SJCRH30 (cell line): ENCODE data around the gene MGAT4C. TPM values are rescaled to one million over a fixed set of nuclear protein-coding genes. Genes with fewer than 3 reads are reported as not detected.

Experiments
- DNase-seq, 2 experiments: peaks; one replicate each; pipeline ENCODE4 v3.0.0-alpha.2; 2015 to 2020
- H3K27ac ChIP-seq: fragments of 250-450 bp; sonication (Bioruptor Pico); 2 replicates; pipeline ENCODE4 v1.5.1; 2020; ENCODE audit warnings: mild to moderate bottlenecking, moderate library complexity
- H3K27me3 ChIP-seq: fragments of 250-450 bp; sonication (Bioruptor Pico); 2 replicates; pipeline ENCODE4 v1.5.1; 2020; ENCODE audit warnings: mild to moderate bottlenecking, moderate library complexity
- H3K36me3 ChIP-seq: fragments of 250-450 bp; sonication (Bioruptor Pico); 2 replicates; pipeline ENCODE4 v1.5.1; 2020; ENCODE audit warnings: mild to moderate bottlenecking, moderate library complexity
- H3K4me1 ChIP-seq: fragments of 250-450 bp; sonication (Bioruptor Pico); 2 replicates; pipeline ENCODE4 v1.5.1; 2020; ENCODE audit warnings: mild to moderate bottlenecking, moderate library complexity
- H3K4me3 ChIP-seq: fragments of 250-450 bp; sonication (Bioruptor Pico); 2 replicates; pipeline ENCODE4 v1.5.1; 2020; ENCODE audit warnings: mild to moderate bottlenecking, moderate library complexity
- H3K9me3 ChIP-seq: fragments of 250-450 bp; sonication (Bioruptor Pico); replicated peaks from 2 replicates; pipeline ENCODE4 v1.5.1; 2020; ENCODE audit warnings: mild to moderate bottlenecking, moderate library complexity
- total RNA-seq: library from RNA; depleted of rRNA; stranded (reverse); fragments of >200 nt; shearing (Covaris generic); gene quantifications from 2 replicates; pipeline ENCODE4 v1.2.3, GENCODE V29; 2014

Gene MGAT4C
- total RNA-seq, 1 experiment from 2014 or later, result 0.14 TPM

DNA sequence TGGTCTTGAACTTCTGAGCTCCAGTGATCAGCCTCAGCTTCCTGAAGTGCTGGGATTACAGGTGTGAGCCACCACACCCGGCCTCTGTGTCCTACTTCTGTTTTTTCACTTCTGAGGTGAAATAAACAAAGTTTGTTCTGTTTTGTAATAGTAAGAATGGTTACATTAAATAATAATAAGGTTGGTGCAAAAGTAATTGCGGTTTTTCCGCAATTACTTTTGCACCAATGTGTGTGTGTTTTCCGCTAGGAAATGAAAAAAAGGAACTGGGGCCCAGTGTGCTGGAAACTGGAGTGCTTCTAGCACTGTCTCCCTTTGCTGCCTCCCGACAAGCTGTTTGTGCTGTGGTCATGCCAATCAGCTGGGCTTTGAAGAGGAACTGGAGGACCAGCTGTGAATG, 241.2 kb downstream of the MGAT4C start:
- Histone ChIP-seq H3K36me3 (no peaks in the 10 kb centered on the region), H3K27me3 (no peaks in the 10 kb centered on the region), H3K4me1 (no peaks in the 10 kb centered on the region), H3K27ac (no peak overlapping the region), H3K9me3 (no peaks in the 10 kb centered on the region), H3K4me3 (no peak overlapping the region)
- no peak for DNase-seq

- Histone ChIP-seq H3K36me3 (no peaks in the 10 kb centered on the region), H3K4me3 (no peak overlapping the region), H3K27me3 (no peaks in the 10 kb centered on the region), H3K4me1 (no peaks in the 10 kb centered on the region), H3K27ac (no peak overlapping the region), H3K9me3 (no peaks in the 10 kb centered on the region)
- no peak for DNase-seq
These were observed 249.5 kb downstream of the MGAT4C start for GRCh38 chr12:86006727-86007126.

DNA sequence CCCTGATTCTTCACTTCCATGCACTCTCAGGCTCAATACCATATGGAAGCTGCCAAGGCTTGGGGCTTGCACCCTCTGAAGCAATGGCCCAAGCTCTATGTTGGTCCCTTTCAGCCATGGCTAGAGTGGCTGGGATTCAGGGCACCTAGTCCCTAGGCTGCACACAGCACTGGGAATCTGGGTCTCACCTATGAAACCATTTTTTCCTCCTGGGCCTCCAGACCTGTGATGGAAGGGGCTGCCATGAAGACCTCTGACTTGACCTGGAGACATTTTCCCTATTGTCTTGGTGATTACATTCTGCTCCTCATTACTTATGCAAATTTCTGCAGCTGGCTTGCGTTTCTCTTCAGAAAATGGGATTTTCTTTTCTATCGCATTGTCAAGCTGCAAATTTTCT, 258.1 kb downstream of the MGAT4C start:
- no peak overlapping the region for H3K27ac ChIP-seq
- H3K9me3 ChIP-seq, result no peaks in the 10 kb centered on the region
- DNase-seq, result no peak
- H3K4me3 ChIP-seq, result no peak overlapping the region
- no peaks in the 10 kb centered on the region for H3K36me3 ChIP-seq
- H3K27me3 ChIP-seq, result no peaks in the 10 kb centered on the region
- no peaks in the 10 kb centered on the region for H3K4me1 ChIP-seq

DNA sequence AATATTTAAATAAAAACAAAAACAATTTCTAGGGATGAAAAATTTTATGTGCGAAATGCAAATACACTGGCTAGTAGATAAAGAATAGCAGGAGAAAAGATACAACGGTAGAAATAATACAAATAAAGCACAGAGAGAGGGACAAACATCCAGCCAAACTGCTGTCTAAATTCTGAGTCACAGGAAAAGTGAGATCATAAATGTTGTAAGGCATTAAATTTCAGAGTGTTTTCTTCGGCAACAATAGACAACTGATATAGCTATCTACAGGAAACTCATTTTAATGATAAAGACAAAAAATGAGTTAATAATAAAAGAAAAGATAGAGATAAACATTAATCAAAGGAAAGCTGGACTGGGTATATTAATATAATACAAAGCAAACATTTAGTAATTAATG, 259.9 kb downstream of the MGAT4C start:
- no peaks in the 10 kb centered on the region for H3K4me1 ChIP-seq
- no peaks in the 10 kb centered on the region for H3K27me3 ChIP-seq
- no peak overlapping the region for H3K4me3 ChIP-seq
- no peak for DNase-seq
- H3K36me3 ChIP-seq, result no peaks in the 10 kb centered on the region
- H3K27ac ChIP-seq, result no peak overlapping the region
- H3K9me3 ChIP-seq, result no peaks in the 10 kb centered on the region

DNA sequence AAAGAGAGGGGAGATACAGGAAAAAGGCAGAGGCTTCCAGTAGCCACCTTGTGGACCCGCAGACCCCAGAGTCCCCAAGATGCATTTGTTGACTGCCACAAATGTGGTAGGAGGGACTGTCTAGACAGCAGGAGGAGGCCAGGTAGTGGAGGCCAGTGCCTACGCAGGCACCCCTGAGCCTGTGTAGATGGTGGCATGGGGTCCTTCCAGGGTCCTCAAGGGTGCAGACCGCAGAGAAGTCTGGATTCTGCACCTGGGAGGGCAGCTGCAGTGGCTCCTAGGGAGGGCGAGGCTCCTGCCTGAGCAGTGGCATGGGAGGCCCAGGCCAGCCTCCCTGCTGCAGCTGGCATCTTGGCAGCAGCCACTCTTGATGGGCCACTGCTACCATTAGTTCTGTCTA, 262.4 kb downstream of the MGAT4C start:
- Histone ChIP-seq H3K36me3 (no peaks in the 10 kb centered on the region), H3K27ac (no peak overlapping the region), H3K9me3 (no peaks in the 10 kb centered on the region), H3K27me3 (no peaks in the 10 kb centered on the region), H3K4me1 (no peaks in the 10 kb centered on the region), H3K4me3 (no peak overlapping the region)
- DNase-seq, result no peak

GRCh38 chr12:85985996-85986395, 270.2 kb downstream of the MGAT4C start:
- Histone ChIP-seq H3K9me3 (no peaks in the 10 kb centered on the region), H3K36me3 (no peaks in the 10 kb centered on the region), H3K27ac (no peak overlapping the region), H3K4me1 (no peaks in the 10 kb centered on the region), H3K27me3 (no peaks in the 10 kb centered on the region), H3K4me3 (no peak overlapping the region)
- no peak for DNase-seq

DNA sequence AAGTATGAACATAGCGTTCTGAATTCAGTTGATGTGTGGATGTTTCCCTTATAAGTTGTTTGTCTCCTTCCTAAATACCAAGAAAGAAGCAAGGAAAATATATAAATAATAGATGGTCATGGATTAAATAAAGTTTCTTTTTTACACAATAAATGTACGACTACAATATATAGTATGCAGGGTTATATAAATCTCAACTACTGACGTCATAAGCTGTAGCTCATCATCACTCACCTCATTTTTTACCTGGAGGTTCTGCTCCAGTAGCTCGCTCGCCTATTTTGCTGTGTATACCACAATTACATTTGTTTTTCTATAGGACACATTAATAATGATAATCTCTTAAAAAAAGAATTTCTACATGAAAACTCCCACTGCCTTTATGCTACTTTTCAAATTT, 272.6 kb downstream of the MGAT4C start:
- no peak overlapping the region for H3K27ac ChIP-seq
- H3K27me3 ChIP-seq, result no peaks in the 10 kb centered on the region
- H3K9me3 ChIP-seq, result no peaks in the 10 kb centered on the region
- no peak for DNase-seq
- no peaks in the 10 kb centered on the region for H3K4me1 ChIP-seq
- no peak overlapping the region for H3K4me3 ChIP-seq
- H3K36me3 ChIP-seq, result no peaks in the 10 kb centered on the region

DNA sequence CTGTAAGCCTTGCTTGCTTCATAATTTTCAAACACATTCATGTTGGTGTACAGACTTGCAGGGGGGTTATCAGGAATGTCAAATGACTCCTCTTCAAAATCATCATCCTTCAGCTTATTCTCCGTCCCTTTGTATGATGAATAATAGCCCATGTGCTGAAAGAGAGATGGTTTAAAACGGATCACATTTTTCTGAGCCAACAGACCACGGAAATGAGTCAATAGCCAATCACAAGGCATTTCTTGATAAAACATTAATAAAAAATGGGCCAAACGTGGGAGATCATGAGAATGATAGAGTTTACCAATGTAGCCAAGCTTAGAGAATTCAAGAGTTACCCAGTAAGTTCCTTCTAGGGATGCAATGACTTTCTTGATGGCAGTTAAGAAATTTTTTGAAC, 276.6 kb downstream of the MGAT4C start:
- no peak overlapping the region for H3K27ac ChIP-seq
- no peak for DNase-seq
- no peaks in the 10 kb centered on the region for H3K9me3 ChIP-seq
- no peaks in the 10 kb centered on the region for H3K4me1 ChIP-seq
- no peaks in the 10 kb centered on the region for H3K36me3 ChIP-seq
- no peak overlapping the region for H3K4me3 ChIP-seq
- H3K27me3 ChIP-seq, result no peaks in the 10 kb centered on the region

- no peaks in the 10 kb centered on the region for H3K4me1 ChIP-seq
- DNase-seq, result no peak
- H3K9me3 ChIP-seq, result no peaks in the 10 kb centered on the region
- H3K36me3 ChIP-seq, result no peaks in the 10 kb centered on the region
- H3K27me3 ChIP-seq, result no peaks in the 10 kb centered on the region
- no peak overlapping the region for H3K27ac ChIP-seq
- no peak overlapping the region for H3K4me3 ChIP-seq
These were observed 280.5 kb downstream of the MGAT4C start for GRCh38 chr12:85975716-85976115.

- no peak overlapping the region for H3K4me3 ChIP-seq
- no peaks in the 10 kb centered on the region for H3K4me1 ChIP-seq
- no peak overlapping the region for H3K27ac ChIP-seq
- no peaks in the 10 kb centered on the region for H3K36me3 ChIP-seq
- no peaks in the 10 kb centered on the region for H3K27me3 ChIP-seq
- no peak for DNase-seq
- H3K9me3 ChIP-seq, result no peaks in the 10 kb centered on the region
These were observed 284.4 kb downstream of the MGAT4C start for GRCh38 chr12:85971800-85972199.

DNA sequence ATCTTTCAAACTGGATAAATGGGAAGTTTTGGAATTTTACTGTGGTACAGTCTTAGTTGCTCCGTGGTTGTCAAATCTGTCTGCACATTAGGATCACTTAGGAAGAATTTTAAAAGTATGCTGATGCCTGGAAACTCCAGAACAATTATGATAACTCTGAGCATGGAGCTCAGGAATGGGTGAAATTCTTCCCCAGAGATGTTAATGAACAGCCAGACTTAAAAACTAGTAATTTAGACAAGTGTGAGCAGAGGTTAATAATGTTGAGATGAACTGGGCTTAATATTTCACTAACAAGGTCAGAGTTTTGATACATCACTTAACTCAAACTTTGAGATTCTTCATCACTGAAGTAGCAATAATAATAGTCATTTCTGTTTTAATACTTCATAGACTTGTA, 287.6 kb downstream of the MGAT4C start:
- no peak overlapping the region for H3K27ac ChIP-seq
- H3K4me1 ChIP-seq, result no peaks in the 10 kb centered on the region
- no peak overlapping the region for H3K4me3 ChIP-seq
- H3K27me3 ChIP-seq, result no peaks in the 10 kb centered on the region
- no peaks in the 10 kb centered on the region for H3K36me3 ChIP-seq
- no peak for DNase-seq
- no peaks in the 10 kb centered on the region for H3K9me3 ChIP-seq

- no peaks in the 10 kb centered on the region for H3K36me3 ChIP-seq
- no peak overlapping the region for H3K27ac ChIP-seq
- H3K4me1 ChIP-seq, result no peaks in the 10 kb centered on the region
- no peak overlapping the region for H3K4me3 ChIP-seq
- H3K9me3 ChIP-seq, result no peaks in the 10 kb centered on the region
- no peak for DNase-seq
- H3K27me3 ChIP-seq, result no peaks in the 10 kb centered on the region
These were observed 292.9 kb downstream of the MGAT4C start for GRCh38 chr12:85963326-85963725.

DNA sequence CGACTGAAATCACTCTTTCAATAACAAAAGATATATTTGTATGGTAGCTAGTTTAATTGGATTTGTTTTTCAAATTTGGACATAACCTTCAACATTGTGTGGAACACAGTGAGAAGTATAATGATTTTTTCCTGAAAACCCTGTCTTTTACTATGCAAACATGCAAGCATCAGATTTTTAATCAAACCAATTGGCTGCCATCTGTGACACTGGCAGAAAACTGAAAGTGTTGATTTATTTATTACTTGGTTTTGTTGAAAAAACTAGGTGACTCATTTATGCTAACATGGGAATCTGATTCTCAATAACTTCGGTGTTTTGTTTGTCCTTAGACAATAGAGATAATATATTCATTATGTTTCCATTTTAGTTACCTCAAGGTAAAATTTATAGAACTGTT, 300.1 kb downstream of the MGAT4C start:
- no peaks in the 10 kb centered on the region for H3K9me3 ChIP-seq
- no peak overlapping the region for H3K4me3 ChIP-seq
- H3K27ac ChIP-seq, result no peak overlapping the region
- DNase-seq, result no peak
- no peaks in the 10 kb centered on the region for H3K4me1 ChIP-seq
- H3K27me3 ChIP-seq, result no peaks in the 10 kb centered on the region
- no peaks in the 10 kb centered on the region for H3K36me3 ChIP-seq

DNA sequence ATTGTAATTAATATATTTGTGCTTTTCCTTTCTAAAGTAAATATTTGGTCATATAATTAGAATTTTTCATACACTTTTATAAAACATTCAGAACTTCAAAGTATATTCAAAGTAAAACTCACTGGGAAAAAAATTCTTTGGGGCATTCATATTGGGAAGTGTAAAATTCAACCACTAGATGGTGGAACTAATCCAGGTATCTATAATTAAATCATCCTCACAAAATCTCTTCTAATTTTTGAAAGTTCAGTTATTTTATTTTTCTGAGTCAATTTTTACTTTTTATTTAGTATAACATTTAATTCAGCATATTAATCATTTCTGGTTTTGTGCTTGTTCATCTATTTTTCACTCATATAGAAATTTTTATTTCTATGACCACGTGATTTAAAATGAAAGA, 301.1 kb downstream of the MGAT4C start:
- no peak overlapping the region for H3K4me3 ChIP-seq
- no peak for DNase-seq
- H3K36me3 ChIP-seq, result no peaks in the 10 kb centered on the region
- no peaks in the 10 kb centered on the region for H3K27me3 ChIP-seq
- H3K27ac ChIP-seq, result no peak overlapping the region
- H3K9me3 ChIP-seq, result no peaks in the 10 kb centered on the region
- H3K4me1 ChIP-seq, result no peaks in the 10 kb centered on the region

- no peaks in the 10 kb centered on the region; the same call in 1 of the 2 replicates for H3K27me3 ChIP-seq
- no peak overlapping the region for H3K27ac ChIP-seq
- H3K4me1 ChIP-seq, result no peaks in the 10 kb centered on the region
- H3K9me3 ChIP-seq, result no peaks in the 10 kb centered on the region
- H3K36me3 ChIP-seq, result no peaks in the 10 kb centered on the region
- peak in 1 of 2 experiments; percentile 12 for DNase-seq
- no peak overlapping the region for H3K4me3 ChIP-seq
These were observed 304.4 kb downstream of the MGAT4C start for GRCh38 chr12:85951823-85952222.

GRCh38 chr12:85949253-85949652, 306.9 kb downstream of the MGAT4C start:
- Histone ChIP-seq H3K4me3 (no peak overlapping the region), H3K9me3 (no peaks in the 10 kb centered on the region), H3K27me3 (no peaks in the 10 kb centered on the region; the same call in 1 of the 2 replicates), H3K36me3 (no peaks in the 10 kb centered on the region), H3K27ac (no peak overlapping the region), H3K4me1 (no peaks in the 10 kb centered on the region)
- DNase-seq, result no peak

DNA sequence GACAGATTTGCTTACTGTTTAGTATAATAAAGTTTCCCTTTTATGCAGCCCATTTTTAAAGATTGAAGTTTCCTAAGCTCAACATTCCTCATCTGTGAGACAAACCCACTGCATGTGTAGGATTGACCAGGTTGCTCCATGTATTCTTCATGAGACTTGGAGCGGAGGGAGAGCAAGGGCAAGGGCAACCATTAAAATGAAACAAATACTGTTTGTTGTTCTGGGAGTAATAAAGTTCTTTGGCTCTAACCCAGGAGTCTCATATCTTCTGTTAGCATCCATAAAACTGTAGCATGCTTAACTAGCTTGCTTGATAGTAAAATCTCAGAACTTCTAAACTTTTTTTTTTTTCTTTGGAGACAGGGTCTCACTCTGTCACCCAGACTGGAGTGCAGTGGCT, 307.9 kb downstream of the MGAT4C start:
- no peaks in the 10 kb centered on the region for H3K4me1 ChIP-seq
- H3K27ac ChIP-seq, result no peak overlapping the region
- H3K4me3 ChIP-seq, result no peak overlapping the region
- no peak for DNase-seq
- no peaks in the 10 kb centered on the region for H3K9me3 ChIP-seq
- no peaks in the 10 kb centered on the region; the same call in 1 of the 2 replicates for H3K27me3 ChIP-seq
- no peaks in the 10 kb centered on the region for H3K36me3 ChIP-seq
